HT1080 (cell line): ENCODE data around the gene APP. TPM values are rescaled to one million over a fixed set of nuclear protein-coding genes. Genes with fewer than 3 reads are reported as not detected.

Experiments used
- DNase-seq: peaks from one replicate; pipeline ENCODE4 v3.0.0-alpha.2; 2015; ENCODE audit warnings: low read depth
- total RNA-seq: library from RNA; depleted of rRNA; stranded (reverse); fragments of >200 nt; shearing (Covaris generic); gene quantifications from 2 replicates; pipeline ENCODE4 v1.2.3, GENCODE V29; 2014

The APP gene
- total RNA-seq, 1 experiment from 2014 or later = 235 TPM

GRCh38 chr21:25907573-25908275, 262.8 kb downstream of the APP start:
- no peak for DNase-seq

GRCh38 chr21:25906587-25906986, 264.0 kb downstream of the APP start:
- no peak for DNase-seq

- DNase-seq = no peak
Observed at GRCh38 chr21:25905126-25905525, 265.4 kb downstream of the APP start.

- no peak for DNase-seq
Observed at GRCh38 chr21:25904044-25904695, 266.4 kb downstream of the APP start.

GRCh38 chr21:25903607-25904006, 267.0 kb downstream of the APP start:
- no peak for DNase-seq

- DNase-seq = peak; percentile 73
Observed at GRCh38 chr21:25901330-25901979, 269.1 kb downstream of the APP start.

GRCh38 chr21:25898671-25899070, 271.9 kb downstream of the APP start:
- DNase-seq = no peak

GRCh38 chr21:25897383-25897782, 273.2 kb downstream of the APP start:
- no peak for DNase-seq

- DNase-seq = no peak
Observed at GRCh38 chr21:25896501-25897056, 274.0 kb downstream of the APP start.

- DNase-seq = no peak
Observed at GRCh38 chr21:25895565-25896205, 274.9 kb downstream of the APP start.

- no peak for DNase-seq
Observed at GRCh38 chr21:25893191-25893590, 277.4 kb downstream of the APP start.

- DNase-seq = no peak
Observed at GRCh38 chr21:25891596-25891995, 279.0 kb downstream of the APP start.

- DNase-seq = no peak
Observed at GRCh38 chr21:25890001-25890400, 280.6 kb downstream of the APP start.

- no peak for DNase-seq
Observed at GRCh38 chr21:25888711-25889110, 281.9 kb downstream of the APP start.

- DNase-seq = no peak
Observed at GRCh38 chr21:25887646-25888306, 282.8 kb downstream of the APP start.

- no peak for DNase-seq
Observed at GRCh38 chr21:25887166-25887565, 283.4 kb downstream of the APP start.

GRCh38 chr21:25885880-25886279, 284.7 kb downstream of the APP start:
- DNase-seq = peak; percentile 36

- DNase-seq = no peak
Observed at GRCh38 chr21:25885405-25885804, 285.2 kb downstream of the APP start.

GRCh38 chr21:25884311-25884710, 286.3 kb downstream of the APP start:
- no peak for DNase-seq

- DNase-seq = peak; percentile 55
Observed at GRCh38 chr21:25881524-25882376, 288.8 kb downstream of the APP start.
